ENCODE measurements around the gene STK11IP.

DNA sequence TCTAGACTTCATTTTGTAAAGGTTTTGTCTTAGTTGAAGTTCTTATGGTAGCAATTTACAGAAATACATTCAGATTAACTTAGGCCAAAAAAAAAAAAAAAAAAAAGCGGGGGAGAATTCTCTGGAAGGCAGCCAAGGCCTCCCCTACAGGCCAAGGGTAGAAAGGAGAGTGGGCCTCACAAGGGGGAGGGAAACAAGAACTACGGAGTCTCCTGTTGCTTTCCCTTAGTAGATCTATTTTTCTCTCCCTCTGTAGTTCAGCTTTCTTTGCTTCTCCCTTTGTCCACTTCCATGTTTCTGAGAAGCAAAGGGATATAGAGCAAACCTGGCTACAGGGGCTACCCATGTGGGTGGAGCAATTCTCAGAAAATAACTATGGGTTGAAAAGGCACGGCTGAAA, 2.4 kb upstream of the STK11IP start:
- TF ChIP-seq, protein P1, sequence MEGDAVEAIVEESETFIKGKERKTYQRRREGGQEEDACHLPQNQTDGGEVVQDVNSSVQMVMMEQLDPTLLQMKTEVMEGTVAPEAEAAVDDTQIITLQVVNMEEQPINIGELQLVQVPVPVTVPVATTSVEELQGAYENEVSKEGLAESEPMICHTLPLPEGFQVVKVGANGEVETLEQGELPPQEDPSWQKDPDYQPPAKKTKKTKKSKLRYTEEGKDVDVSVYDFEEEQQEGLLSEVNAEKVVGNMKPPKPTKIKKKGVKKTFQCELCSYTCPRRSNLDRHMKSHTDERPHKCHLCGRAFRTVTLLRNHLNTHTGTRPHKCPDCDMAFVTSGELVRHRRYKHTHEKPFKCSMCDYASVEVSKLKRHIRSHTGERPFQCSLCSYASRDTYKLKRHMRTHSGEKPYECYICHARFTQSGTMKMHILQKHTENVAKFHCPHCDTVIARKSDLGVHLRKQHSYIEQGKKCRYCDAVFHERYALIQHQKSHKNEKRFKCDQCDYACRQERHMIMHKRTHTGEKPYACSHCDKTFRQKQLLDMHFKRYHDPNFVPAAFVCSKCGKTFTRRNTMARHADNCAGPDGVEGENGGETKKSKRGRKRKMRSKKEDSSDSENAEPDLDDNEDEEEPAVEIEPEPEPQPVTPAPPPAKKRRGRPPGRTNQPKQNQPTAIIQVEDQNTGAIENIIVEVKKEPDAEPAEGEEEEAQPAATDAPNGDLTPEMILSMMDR (IDR thresholded peaks at IDR 0.05) = no peak
- TF ChIP-seq POLR2AphosphoS5 (IDR thresholded peaks at IDR 0.05) = no peak
